ENCODE measurements around the gene FRMD6.
A peak's percentile ranks its signal among the peaks of the same experiment; 100 is the strongest.

The FRMD6 gene

GRCh38 chr14:51657762-51658161, 6.1 kb downstream of the FRMD6 start:
- no peaks in the 10 kb centered on the region for H3K9me3 ChIP-seq (ENCODE audit: insufficient read depth, low read depth, low read length)
- no peaks in the 10 kb centered on the region for H3F3A ChIP-seq (ENCODE audit: low read depth)
- peaks cover 3% of the 10 kb centered on the region for H4K20me1 ChIP-seq (ENCODE audit: insufficient read depth, low read length, poor library complexity, severe bottlenecking)
- peaks cover 41% of the 10 kb centered on the region for H3K4me1 ChIP-seq (ENCODE audit: insufficient read depth, low read length, poor library complexity, severe bottlenecking)
- no peak overlapping the region for H3K9ac ChIP-seq (ENCODE audit: low read depth, low read length, poor library complexity, severe bottlenecking)
- H3K27me3 ChIP-seq (ENCODE audit: insufficient read depth, low read length, poor library complexity, severe bottlenecking), result peaks cover 42% of the 10 kb centered on the region
- no peak overlapping the region for H3K4me2 ChIP-seq (ENCODE audit: low read depth, low read length, poor library complexity, severe bottlenecking)
- H2AFZ ChIP-seq (ENCODE audit: low read length), result no peak overlapping the region
- H3K4me3 ChIP-seq (ENCODE audit: low read length, poor library complexity, severe bottlenecking), result no peak overlapping the region
- H3K9me2 ChIP-seq (replicated peaks; ENCODE audit: low read depth, low read length), result no peaks in the 10 kb centered on the region
- H3K79me2 ChIP-seq (ENCODE audit: insufficient read depth, low read length), result no peaks in the 10 kb centered on the region
- TF ChIP-seq CTCF (conservative IDR thresholded peaks at IDR 0.05; ENCODE audit: low read length) (no peak), EZH2phosphoT487 (IDR thresholded peaks at IDR 0.05; ENCODE audit: borderline replicate concordance) (no peak)
- H3K36me3 ChIP-seq (ENCODE audit: insufficient read depth, low read length), result no peaks in the 10 kb centered on the region

DNA sequence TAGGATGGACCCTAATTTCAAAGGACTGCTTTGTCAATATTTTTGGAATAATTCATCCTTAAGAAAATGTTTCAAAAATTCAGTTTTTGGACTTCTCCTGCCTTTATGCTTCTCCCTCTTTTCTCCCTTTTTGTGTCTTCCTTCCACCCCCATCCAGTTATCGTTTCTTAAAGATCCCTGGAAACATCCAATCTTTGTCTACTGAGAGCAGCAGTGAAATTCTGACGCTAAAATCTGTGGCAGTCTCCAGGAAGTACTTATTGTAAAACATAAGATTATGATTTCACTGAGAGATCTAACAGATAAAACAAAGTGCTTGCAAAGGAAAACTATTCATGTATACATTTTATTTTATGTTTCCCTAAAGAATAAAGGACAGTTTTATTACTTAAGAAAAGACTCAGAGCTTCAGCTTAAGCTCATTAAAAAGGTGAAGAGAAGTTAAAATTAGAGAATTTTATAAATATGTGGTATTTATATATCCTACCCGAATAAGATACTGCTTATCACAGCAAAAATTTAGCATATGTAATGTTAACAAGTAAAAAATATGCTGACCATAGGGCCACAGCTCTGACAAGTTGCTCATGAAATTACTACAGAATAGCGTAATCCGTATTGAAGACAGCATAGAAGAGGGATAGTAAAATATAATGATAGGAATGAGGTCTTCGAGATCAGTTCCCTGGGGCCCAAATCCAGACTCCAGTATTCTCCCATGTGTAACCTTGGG, 6.9 kb downstream of the FRMD6 start:
- H3K4me2 ChIP-seq (ENCODE audit: low read depth, low read length, poor library complexity, severe bottlenecking), result no peak overlapping the region
- H3K4me1 ChIP-seq (ENCODE audit: insufficient read depth, low read length, poor library complexity, severe bottlenecking), result peaks cover 33% of the 10 kb centered on the region

GRCh38 chr14:51660741-51661140, 9.0 kb downstream of the FRMD6 start:
- Histone ChIP-seq H3K4me2 (ENCODE audit: low read depth, low read length, poor library complexity, severe bottlenecking) (no peak overlapping the region), H3K27me3 (ENCODE audit: insufficient read depth, low read length, poor library complexity, severe bottlenecking) (peaks cover 42% of the 10 kb centered on the region), H3K4me3 (ENCODE audit: low read length, poor library complexity, severe bottlenecking) (no peak overlapping the region), H3K9me2 (replicated peaks; ENCODE audit: low read depth, low read length) (no peaks in the 10 kb centered on the region), H2AFZ (ENCODE audit: low read length) (no peak overlapping the region), H3F3A (ENCODE audit: low read depth) (no peaks in the 10 kb centered on the region), H4K20me1 (ENCODE audit: insufficient read depth, low read length, poor library complexity, severe bottlenecking) (peaks cover 3% of the 10 kb centered on the region), H3K9me3 (ENCODE audit: insufficient read depth, low read depth, low read length) (no peaks in the 10 kb centered on the region), H3K36me3 (ENCODE audit: insufficient read depth, low read length) (no peaks in the 10 kb centered on the region), H3K79me2 (ENCODE audit: insufficient read depth, low read length) (no peaks in the 10 kb centered on the region), H3K9ac (ENCODE audit: low read depth, low read length, poor library complexity, severe bottlenecking) (no peak overlapping the region), H3K4me1 (ENCODE audit: insufficient read depth, low read length, poor library complexity, severe bottlenecking) (peaks cover 16% of the 10 kb centered on the region)
- TF ChIP-seq CTCF (conservative IDR thresholded peaks at IDR 0.05; ENCODE audit: low read length) (no peak), EZH2phosphoT487 (IDR thresholded peaks at IDR 0.05; ENCODE audit: borderline replicate concordance) (no peak)

More for the DNA sequence above, 6.9 kb downstream of the FRMD6 start:
- H3K9me2 ChIP-seq (replicated peaks; ENCODE audit: low read depth, low read length), result no peaks in the 10 kb centered on the region
- no peaks in the 10 kb centered on the region for H3K36me3 ChIP-seq (ENCODE audit: insufficient read depth, low read length)
- H4K20me1 ChIP-seq (ENCODE audit: insufficient read depth, low read length, poor library complexity, severe bottlenecking), result peaks cover 3% of the 10 kb centered on the region
- no peaks in the 10 kb centered on the region for H3F3A ChIP-seq (ENCODE audit: low read depth)
- H3K9me3 ChIP-seq (ENCODE audit: insufficient read depth, low read depth, low read length), result no peaks in the 10 kb centered on the region
- H2AFZ ChIP-seq (ENCODE audit: low read length), result no peak overlapping the region
- TF ChIP-seq EZH2phosphoT487 (IDR thresholded peaks at IDR 0.05; ENCODE audit: borderline replicate concordance) (peak; percentile 49; the same call in 1 of the 2 replicates), CTCF (conservative IDR thresholded peaks at IDR 0.05; ENCODE audit: low read length) (no peak)
- H3K79me2 ChIP-seq (ENCODE audit: insufficient read depth, low read length), result no peaks in the 10 kb centered on the region
- H3K9ac ChIP-seq (ENCODE audit: low read depth, low read length, poor library complexity, severe bottlenecking), result no peak overlapping the region
- H3K27me3 ChIP-seq (ENCODE audit: insufficient read depth, low read length, poor library complexity, severe bottlenecking), result peaks cover 42% of the 10 kb centered on the region
- no peak overlapping the region for H3K4me3 ChIP-seq (ENCODE audit: low read length, poor library complexity, severe bottlenecking)

Data from Loucy (cell line).